ENCODE results near the gene CHRNA4.

CHRNA4 gene

DNA sequence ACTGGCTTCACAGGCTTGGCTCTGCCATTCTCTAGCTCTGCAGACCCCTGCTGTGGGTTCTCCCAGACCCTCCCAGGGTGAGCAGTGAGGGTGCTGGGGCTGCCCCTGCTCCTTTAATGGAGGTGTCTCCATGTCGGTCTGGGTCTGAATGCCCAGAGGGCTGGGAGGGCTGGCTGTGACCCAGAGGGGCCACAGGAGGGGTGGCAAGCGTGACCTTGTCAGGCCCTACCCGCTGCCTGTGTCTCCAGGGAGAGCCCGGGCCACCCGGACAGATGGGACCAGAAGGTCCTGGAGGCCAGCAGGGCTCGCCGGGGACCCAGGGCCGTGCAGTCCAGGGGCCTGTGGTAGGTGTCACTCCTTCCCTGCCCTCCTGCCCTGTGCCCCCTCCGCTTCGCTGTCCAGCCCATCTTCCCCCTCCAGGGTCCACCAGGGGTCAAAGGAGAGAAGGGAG lies 36.1 kb downstream of the CHRNA4 start:
- no peak overlapping the region for H3K27ac ChIP-seq
- TF ChIP-seq ZFX (IDR thresholded peaks at IDR 0.05), result no peak
- TF ChIP-seq, protein P1, sequence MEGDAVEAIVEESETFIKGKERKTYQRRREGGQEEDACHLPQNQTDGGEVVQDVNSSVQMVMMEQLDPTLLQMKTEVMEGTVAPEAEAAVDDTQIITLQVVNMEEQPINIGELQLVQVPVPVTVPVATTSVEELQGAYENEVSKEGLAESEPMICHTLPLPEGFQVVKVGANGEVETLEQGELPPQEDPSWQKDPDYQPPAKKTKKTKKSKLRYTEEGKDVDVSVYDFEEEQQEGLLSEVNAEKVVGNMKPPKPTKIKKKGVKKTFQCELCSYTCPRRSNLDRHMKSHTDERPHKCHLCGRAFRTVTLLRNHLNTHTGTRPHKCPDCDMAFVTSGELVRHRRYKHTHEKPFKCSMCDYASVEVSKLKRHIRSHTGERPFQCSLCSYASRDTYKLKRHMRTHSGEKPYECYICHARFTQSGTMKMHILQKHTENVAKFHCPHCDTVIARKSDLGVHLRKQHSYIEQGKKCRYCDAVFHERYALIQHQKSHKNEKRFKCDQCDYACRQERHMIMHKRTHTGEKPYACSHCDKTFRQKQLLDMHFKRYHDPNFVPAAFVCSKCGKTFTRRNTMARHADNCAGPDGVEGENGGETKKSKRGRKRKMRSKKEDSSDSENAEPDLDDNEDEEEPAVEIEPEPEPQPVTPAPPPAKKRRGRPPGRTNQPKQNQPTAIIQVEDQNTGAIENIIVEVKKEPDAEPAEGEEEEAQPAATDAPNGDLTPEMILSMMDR (conservative IDR thresholded peaks at IDR 0.05), result no peak

DNA sequence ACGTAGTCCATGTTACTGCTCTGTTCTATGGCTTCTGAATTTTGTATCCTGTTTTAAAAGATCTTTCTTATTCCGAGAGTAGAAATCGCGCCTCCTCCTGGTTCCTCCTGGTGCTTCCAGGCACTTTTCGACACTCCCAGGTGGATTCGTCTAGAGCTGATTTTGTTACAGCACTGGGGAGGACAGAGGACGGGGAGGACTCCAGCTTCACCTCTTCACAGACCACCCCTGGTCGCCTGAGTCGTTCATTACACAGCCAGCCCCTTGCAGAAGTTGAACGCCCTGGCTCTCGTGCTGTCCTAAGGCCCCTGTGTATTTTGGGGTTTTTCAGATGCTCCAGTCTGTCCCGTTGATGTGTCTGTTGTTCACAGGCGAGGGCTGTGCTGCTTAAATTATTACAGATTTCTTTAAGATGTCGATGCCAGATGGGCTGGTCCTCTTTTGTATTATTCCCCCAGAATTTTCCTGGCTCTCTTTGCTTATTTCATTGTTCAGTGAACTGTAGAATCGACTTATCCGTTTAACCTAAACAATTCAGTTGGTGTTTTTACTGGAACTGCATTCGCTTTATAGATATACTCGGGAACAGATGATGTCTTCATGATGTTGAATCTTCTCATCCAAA lies 37.7 kb downstream of the CHRNA4 start:
- TF ChIP-seq, protein P1 (conservative IDR thresholded peaks at IDR 0.05), result no peak; the same call in 1 of the 2 replicates
- no peak for TF ChIP-seq ZFX (IDR thresholded peaks at IDR 0.05)
- no peak overlapping the region for H3K27ac ChIP-seq

DNA sequence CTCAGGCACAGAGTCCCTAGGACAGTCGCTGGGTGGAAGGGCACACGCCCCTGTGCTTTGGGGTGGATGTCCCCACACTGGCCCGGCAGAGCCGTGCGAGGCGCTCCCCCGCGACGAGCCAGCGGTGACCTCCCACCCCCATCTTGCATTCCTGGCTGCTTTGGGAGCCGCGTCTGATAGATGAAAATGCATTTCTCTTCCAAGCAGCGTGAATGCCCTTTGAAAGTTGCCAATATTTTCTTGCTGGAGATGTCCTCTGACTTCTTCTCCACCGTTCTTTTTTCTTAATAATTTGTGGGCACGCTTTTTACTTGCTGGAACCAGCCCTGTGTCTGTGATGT lies 38.2 kb downstream of the CHRNA4 start:
- TF ChIP-seq, protein P1 (conservative IDR thresholded peaks at IDR 0.05), result no peak
- no peak for TF ChIP-seq ZFX (IDR thresholded peaks at IDR 0.05)
- no peak overlapping the region for H3K27ac ChIP-seq

DNA sequence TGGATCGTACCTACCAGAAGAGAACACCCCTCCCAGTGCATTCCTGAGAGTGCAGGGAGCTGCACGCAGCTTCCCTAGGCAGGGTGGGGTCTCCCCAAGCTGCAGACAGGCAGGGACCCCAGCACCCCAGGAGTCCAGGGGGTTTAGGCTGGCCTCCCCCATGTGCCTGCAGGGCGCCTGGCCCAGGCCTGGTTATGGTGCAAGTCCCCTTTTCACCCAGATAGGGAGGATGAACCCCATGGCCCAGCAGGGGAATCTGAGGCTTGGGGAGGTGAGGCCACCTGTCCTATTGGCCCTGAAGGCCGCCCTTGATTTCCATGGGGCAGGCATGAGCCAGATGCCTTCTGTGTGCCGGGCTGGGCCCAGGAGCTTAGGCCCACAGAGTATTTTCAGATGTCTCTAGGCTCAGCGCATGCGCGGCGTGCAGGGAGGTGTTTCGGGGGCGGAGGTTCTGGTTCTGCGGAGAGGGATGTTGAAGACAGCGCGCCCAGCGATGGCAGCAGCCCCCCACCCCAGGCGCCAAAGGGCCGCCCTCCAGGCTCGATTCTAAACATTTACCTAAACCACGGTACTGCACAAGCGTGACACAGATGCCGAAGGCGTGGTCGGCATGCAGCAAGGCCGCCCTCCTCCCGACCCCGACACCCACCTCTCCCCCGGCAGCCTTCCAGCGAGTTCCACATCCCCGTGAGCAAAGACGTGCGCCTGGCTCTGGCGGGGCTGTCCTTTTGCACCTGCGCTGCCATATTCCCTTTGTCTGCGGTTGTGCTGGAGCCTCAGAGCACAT lies 38.8 kb downstream of the CHRNA4 start:
- no peak overlapping the region for H3K27ac ChIP-seq
- TF ChIP-seq, protein P1 (conservative IDR thresholded peaks at IDR 0.05), result no peak
- no peak for TF ChIP-seq ZFX (IDR thresholded peaks at IDR 0.05)

DNA sequence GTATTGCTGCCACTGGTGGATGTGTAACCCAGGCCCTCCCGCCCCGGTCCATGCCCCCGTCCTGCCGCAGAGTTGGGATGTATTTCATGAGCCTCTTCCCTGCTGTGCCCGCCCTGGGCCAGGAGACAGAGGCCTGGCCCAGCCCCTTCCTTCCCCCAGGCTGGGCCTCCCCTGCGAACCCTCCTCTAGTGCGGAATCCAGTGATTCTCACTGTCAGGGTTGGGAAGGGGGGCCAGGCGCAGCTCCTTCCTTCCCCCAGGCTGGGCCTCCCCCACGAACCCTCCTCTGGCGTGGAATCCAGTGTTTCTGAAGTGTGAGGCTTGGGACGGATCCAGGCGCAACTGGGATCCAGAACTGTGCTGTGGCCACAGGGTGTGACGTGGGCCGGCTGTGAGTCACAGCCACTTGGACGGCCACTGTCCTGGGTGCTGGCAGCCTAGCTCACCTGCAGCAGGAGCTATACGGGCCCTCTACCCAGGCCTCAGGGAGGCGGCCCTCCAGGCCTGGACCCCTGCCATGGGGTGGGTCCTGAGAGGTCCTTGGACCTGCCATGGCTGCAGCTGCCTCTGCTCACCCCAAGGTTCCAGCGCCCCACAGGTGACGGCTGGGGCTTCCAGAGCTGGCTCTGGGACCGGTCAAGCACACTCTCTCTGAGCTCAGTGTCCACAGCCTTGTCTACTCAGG lies 39.9 kb downstream of the CHRNA4 start:
- no peak for TF ChIP-seq ZFX (IDR thresholded peaks at IDR 0.05)
- TF ChIP-seq, protein P1 (conservative IDR thresholded peaks at IDR 0.05), result no peak
- no peak overlapping the region for H3K27ac ChIP-seq

DNA sequence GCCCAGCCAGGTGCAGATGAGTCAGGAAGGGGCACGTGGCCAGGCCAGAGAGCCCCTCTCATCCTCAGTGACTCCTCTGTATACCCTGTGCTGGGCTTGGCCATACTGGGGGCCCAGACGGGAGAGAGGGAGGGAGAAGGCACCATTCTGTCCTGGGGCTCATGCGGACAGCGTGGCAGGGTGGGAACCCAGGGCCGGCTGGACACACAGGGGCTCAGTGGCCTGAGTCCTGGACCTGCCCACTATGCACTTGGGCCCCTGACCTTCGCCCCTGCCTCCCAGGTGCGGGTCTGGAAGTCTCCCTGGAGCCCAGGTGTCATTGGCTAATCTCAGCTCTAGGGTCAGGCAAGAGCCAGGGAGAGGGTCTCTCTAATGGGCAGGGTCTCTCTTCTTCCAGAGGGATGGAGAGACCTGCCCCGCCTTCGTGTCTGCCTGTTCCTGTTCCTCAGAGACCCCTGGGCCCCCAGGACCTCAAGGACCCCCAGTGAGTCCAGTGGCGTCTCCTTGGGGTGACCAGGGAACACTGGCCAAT lies 40.5 kb downstream of the CHRNA4 start:
- TF ChIP-seq, protein P1 (conservative IDR thresholded peaks at IDR 0.05), result no peak
- TF ChIP-seq ZFX (IDR thresholded peaks at IDR 0.05), result no peak

More for the DNA sequence above, 40.5 kb downstream of the CHRNA4 start:
- H3K27ac ChIP-seq, result no peak overlapping the region

Measured in C4-2B (cell line).